HG03520 (cell line): ENCODE results near the gene UHMK1.
"Not testable (repeated sequence)": the region's sequence is repeated elsewhere in the genome, so short reads cannot be mapped to it uniquely, and the experiment has no call there.

ENCODE experiments used
- ATAC-seq: cut with Tn5 transposase; IDR thresholded peaks from one replicate; pipeline ENCODE4 v1.9.1; 2021; ENCODE audit warnings: mild to moderate bottlenecking, moderate library complexity; ENCODE audit not compliant: unreplicated experiment

Gene UHMK1, protein sequence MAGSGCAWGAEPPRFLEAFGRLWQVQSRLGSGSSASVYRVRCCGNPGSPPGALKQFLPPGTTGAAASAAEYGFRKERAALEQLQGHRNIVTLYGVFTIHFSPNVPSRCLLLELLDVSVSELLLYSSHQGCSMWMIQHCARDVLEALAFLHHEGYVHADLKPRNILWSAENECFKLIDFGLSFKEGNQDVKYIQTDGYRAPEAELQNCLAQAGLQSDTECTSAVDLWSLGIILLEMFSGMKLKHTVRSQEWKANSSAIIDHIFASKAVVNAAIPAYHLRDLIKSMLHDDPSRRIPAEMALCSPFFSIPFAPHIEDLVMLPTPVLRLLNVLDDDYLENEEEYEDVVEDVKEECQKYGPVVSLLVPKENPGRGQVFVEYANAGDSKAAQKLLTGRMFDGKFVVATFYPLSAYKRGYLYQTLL

DNA sequence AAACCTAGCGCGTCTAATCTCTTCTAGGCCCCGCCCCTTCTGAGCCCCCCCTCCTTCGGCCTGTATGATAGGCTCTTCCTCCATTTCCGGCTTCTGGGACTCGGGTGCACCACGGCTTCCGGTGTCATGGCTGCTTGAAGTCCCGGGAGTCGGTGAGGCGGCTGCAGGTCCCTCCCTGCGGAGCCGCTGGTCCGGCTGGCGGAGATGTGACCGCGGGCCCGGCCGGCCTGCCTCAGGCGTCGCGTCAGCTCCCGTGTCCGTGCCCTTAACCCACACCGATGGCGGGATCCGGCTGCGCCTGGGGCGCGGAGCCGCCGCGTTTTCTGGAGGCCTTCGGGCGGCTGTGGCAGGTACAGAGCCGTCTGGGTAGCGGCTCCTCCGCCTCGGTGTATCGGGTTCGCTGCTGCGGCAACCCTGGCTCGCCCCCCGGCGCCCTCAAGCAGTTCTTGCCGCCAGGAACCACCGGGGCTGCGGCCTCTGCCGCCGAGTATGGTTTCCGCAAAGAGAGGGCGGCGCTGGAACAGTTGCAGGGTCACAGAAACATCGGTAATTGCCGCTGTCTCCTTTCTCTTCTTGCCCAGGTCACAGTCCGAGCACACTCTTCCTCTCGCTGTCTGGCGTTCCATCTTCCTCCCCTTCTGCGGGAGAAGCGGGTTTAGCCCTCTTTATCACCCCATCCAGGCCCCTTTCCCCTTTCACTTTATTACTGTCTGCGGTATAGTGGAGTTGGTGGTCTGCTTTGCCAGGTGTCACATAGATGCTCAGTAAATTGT, at the start of gene UHMK1:
TSS of gene UHMK1 (plus strand) at position 96 of the 773 bp plus-strand sequence. CDS start at position 279, 183 bp downstream.
- peak; percentile 97 for ATAC-seq

DNA sequence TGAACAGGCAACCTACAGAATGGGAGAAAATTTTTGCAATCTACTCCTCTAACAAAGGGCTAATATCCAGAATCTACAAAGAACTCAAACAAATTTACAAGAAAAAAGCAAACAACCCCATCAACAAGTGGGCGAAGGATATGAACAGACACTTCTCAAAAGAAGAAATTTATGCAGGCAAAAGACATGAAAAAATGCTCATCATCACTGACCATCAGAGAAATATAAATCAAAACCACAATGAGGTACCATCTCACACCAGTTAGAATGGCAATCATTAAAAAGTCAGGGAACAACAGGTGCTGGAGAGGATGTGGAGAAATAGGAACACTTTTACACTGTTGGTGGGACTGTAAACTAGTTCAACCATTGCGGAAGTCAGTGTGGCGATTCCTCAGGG, 43.3 kb upstream of the UHMK1 start:
- not testable (repeated sequence) for ATAC-seq

DNA sequence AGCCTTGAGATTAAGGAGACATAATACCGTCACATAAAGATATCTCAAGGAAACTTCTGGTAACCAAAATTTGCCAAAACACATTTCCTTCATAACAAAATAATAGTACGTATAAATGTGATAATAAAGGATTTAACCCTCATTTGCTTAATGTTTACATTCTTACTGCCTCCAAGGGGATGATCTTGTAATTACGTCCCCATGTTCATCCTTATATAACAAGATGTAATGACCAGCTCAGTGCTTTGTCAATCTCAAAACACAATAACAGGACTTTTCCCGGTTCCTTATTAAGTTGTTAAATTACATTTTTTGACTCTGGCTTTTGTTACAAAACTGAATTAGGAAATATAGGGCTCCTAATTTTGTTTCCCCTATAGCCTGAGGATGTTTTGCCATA, 41.3 kb upstream of the UHMK1 start:
- ATAC-seq = no peak

DNA sequence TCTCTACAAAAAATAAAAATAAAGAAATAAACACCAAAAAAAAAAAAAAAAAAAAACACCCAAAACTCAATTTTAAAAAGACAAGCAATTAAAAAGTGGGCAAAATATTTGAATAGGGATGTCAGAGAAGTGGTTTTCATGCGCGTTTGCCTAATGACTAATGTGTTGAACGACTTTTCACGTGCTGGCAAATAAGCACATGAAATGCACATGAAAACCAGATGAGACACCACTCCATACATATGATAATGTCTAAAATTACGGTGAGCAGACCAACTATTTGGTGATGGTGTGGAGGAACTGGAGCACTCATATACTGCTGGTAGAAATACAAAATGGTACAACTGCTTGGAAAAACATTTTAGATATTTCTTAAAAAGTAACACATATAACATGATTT, 39.4 kb upstream of the UHMK1 start:
- no peak for ATAC-seq

DNA sequence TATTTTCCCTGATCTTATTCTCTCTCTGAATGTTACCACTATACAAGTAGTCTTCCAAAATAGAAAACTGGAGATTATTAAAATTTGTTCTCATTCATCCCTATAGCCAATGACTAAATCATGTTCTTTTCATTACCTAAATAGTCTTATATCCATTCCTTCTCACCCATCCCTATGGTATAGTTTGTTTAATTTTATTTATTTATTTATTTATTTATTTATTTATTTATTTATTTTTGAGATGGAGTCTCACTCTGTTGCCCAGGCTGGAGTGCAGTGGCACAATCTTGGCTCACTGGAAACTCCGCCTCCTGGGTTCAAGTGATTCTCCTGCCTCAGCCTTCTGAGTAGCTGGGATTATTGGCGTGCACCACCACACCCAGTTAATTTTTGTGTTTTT, 35.2 kb upstream of the UHMK1 start:
- not testable (repeated sequence) for ATAC-seq

DNA sequence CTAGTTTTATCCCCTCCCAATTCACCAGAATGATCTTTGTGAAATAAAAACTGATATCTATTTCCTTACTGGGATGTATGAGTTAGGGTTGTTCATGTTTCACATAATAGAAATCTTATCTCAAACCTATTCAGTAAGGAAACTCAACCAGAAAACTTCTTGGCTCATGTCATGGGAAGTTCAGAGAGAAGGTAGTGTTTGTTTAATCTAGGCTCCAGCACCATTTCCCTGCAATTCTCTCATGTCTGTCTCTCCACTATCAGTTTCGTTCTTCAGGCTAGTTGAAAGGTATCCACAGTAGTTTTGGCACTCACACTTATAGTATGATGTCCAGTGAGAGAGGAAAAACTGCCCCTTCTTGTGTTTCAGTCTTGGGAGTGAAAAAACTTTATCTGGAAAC, 34.6 kb upstream of the UHMK1 start:
- ATAC-seq = no peak

DNA sequence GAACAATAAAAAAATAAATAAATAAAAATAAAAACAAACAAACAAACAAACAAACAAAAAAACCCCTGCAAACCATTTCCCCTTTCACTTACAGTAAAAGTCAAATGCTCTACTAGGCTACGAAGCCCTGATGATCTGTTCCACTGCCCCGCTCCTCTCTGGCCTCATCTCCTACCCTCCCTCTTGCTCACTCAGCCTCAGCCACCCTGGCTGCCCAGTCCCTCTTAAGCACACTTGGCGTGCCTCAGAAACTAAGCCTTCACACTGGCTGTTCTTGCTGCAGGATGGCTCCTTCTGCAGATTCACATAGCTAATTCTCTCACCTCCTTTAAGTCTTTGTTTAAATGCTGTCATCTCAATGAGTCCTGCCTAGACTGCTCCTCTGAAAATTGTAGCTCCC, 30.8 kb upstream of the UHMK1 start:
- no peak for ATAC-seq

DNA sequence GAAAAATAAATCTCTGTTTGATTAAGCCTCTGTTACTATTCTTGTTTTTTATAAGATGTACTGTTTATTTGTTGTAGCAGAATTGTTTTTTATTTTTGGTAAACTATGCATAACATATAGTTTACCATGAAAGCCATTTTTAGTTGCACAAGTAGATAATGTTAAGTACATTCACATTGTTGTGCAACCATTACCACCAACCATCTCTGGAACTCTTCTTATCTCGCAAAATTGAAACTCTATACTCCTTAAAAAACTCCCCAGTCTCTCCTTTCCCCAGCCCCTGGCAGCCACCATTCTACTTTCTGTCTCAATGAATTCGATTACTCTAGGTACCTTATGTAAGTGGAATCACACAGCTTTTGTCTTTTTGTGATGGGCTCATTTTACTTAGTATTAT, 27.4 kb upstream of the UHMK1 start:
- no peak for ATAC-seq

DNA sequence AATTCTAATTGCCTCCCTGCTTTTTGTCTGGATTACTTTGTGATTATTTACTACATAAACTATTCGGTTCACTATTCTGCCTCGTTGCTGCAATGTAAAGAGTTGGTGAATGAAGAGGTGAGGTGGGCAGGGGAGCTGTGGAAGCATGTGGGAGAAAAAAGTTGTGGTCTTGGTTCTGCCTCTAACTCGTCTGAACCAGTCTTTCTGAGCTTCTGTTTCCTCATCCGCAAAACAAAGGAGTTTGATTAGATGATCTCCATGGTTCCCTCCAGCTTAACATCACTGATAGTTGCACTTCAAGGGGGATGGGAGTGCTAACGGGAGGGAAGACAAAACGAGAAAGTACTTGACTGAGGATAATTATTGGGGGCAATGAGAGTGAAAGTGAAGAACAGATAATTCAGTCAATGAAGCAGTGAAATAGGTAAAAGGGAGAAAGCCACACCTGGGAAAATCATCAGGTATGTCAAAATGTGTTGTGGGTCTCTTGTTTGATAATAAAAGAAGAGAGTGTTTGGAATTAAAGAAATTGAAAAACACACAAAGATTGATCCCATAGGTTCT, 26.2 kb upstream of the UHMK1 start:
- ATAC-seq = no peak

DNA sequence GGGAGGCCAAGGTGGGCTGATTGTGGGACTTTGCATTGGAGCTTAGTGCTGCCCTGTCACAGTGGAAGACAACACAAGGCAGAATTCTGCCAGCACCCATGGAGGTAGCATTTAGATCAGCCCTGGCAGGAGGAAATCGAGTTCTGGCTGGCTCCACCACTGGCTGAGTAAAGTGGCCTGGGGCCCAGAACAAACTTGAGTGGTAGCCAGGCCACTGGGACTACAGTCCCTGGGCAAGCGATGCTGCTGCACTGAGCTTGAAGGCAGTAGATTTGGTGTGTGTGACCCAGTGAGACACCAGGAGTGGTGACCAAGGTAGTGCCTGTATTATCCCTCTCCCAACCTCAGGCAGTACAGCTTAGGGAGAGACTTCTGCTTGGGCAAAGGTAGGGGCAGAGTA, 22.5 kb upstream of the UHMK1 start:
- no peak for ATAC-seq

DNA sequence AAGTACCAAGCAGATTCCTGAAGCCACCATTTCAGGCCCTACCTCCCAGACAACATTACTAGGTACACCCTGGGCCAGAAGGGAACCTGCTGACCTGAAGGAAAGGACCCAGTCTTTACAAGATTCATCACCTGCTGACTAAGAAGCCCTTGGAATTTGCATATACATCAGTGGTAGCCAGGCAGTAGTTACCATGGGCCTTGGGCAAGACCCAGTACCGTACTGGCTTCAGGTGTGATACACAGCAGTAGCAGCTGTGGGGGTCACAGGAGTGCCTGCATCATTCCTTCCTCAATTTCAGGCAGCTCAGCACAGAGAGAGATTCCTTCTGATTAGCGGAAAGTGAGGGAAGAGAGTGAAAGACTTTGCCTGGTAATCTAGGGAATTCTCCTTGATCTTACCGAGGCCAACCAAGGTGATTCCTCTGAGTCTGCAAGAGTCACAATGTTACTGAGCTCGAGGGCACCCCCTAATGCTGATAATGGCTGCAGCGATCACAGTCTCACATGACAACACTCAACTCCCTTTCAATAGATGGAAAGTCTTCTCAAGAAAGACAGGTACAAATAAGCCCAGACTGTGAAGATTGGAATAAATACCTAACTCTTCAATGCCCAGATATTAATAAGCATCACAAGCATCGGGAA, 22.0 kb upstream of the UHMK1 start:
- ATAC-seq = no peak

DNA sequence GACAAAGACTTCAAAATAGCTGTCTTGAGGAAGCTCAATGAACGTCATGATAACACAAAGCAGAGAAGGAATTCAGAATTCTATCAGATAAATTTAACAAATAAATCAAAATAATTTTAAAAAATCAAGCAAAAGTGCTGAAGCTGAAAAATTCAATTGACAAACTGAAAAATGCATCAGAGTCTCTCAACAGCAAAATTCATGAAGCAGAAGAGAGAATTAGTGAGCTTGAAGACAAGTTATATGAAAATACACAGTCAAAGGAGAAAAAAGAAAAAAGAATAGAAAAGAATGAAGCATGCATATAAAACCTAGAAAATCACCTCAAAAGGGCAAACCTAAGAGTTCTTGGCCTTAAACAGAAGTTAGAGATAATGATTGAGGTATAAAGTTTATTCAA, 21.0 kb upstream of the UHMK1 start:
- ATAC-seq = no peak

DNA sequence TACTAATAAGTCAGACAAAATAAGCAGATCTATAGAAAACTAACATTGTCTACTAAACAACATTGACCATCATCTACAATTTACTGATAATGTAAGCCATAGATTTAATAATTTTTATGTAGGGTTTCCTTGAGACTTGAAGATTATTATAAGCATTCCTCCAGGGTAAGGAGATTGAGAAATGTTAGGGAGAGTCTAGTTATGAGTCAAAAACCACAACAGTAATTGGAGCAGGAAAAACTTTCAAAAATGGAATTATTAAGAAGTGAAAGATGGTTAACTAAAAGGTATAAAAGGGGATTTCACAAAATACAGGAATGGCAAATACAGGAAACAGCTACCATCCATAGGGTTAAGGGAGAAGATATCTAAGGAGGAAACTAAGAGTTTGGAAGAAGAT, 12.4 kb upstream of the UHMK1 start:
- ATAC-seq = no peak

DNA sequence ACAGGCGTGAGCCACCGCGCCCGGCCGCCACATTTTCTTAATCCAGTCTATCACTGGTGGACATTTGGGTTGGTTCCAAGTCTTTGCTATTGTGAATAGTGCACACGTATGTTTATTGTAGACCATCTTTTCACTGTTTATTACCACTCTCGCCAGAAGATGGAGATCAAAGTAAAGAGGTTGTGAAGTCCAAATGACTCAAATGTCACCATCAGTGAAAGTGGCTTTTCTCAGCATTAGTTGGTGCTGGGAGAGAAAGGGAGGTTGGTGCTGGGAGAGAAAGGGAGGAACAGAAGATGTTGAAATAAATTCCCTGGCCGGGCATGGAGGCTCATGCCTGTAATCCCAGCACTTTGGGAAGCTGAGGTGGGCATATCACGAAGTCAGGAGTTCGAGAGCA, 10.4 kb upstream of the UHMK1 start:
- no peak for ATAC-seq

DNA sequence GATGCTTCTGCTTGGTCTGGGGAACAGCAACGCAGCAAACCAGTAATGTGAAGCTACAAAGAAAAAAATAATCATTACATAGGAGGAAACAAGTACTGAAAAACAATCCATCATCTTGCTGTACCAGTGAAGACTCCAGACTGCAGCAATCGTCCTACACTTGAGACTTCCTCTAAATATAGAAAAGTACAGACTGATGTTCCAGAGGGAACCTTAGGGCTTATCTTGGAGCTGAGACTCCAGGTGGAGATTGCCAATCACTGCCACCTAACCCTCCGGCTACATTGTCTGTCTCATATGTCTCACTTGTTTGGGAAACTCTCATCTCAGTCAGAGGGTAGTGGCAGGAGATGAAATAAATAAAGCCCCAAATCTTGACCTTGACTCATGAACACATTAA, 9.4 kb upstream of the UHMK1 start:
- ATAC-seq = no peak

DNA sequence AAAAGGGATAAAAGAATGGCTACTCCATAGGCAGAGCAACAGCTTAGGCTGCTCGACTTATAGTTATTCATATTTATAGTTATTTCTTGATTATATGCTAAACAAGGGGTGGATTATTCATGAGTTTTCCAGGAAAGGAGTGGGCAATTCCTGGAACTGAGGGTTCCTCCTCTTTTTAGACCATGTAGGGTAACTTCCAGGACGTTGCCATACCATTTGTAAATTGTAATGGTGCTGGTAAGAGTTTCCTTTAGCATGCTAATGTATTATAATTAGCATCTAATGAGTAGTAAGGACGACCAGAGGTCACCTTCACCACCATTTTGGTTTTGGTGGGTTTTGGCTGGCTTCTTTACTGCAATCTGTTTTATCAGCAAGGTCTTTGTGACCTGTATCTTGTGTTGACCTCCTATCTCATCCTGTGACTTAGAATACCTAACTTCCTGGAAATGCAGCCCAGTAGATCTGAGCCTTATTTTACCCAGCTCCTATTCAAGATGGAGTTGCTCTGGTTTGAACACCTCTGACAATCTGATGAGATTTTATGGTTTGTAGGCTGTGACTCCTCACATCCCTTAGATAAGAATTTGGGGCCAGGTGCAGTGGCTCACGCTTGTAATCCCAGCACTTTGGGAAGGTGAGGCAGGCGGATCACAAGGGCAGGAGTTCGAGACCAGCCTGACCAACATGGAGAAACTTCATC, 1.9 kb upstream of the UHMK1 start:
- ATAC-seq = not testable (repeated sequence)

DNA sequence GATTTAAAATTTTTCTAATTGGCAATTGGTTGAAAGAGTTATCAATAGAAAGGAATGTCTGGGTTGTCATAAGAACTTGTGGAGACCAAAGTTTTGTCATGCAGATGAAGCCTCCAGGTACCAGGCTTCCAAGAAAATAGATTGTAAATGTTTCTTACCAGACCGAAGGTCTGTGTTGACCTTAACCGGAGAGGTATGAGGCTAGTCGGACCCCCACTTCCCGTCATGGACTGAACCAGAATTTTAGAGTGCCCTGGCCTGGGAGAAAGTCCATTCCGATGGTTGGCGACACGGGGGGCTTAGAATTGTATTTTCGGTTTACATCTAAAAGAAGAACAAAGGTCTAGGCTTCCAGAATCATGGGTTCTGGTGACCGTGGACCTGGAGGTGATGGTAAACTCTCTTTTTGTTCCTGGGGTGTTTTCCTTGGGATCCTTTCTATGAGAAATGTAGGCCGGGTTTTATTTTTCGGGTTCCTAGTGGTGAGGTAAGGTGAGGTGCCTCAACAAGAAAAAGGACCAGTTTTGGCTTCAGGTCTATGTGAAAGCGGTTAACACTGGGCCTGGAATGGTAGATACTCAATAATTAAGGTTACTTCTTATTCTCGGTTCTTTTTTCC, 405 bp upstream of the UHMK1 start:
- no peak for ATAC-seq

DNA sequence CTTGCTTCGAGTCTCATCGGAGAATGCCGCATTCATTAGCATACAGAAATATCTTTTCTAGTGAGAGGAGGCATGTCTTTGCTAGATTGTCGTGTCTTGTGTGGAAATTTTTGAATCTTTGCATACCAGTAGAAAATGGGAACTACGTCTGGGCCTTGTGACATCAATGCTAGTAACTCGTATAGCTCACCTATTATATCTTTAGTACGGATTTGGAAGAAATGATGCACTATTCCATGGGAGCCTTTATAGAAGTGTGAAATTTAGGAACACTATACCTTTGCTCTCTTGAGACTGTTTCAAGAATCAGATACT, 835 bp downstream of the UHMK1 start:
- peak; percentile 9 for ATAC-seq

DNA sequence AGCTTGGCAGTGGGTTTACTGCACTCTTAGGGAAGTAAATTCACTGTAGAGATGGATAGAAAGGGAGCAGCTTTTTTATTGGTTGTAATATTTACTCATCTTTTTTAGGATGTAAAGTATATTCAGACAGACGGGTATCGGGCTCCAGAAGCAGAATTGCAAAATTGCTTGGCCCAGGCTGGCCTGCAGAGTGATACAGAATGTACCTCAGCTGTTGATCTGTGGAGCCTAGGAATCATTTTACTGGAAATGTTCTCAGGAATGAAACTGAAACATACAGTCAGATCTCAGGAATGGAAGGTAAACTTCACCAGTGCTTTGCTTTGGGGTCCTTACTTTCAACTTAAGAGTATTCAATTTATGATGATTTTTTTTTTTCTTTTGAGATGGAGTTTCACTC, 3.2 kb downstream of the UHMK1 start:
- no peak for ATAC-seq

DNA sequence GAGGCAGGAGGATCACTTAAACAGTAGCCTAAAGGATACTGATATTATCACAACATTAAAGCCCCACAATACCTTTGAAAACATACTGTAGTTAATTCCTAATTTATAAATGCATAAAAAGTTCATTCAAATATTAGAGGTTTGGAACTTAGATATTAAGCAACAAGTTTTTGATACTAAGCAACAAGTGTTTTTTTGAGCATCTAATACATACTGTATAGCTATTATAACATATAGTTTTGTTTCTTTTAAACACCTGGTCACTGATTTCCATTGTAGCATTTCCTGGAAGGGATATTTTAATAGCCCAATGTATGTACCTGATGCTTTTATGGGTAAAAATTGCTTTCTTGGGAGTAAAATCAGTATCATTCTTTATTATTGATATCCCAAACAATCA, 4.5 kb downstream of the UHMK1 start:
- no peak for ATAC-seq

DNA sequence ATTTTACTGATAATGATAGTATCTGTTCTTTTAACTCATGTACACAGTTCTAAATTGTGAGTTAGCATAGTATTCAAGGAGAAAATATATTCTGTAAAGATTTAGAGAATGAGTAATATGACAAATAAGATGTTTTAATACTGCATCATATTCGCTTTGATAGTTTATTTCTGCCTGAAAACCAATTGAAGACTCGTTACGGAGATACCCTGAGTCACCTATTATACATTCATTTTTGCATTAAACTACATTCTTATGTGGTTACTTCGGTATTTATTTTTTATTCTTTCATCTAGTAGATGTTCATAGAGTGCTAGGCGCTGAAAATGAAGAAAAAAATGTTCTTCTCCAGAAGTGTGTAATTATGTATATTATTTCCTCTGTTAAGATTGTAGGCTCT, 5.3 kb downstream of the UHMK1 start:
- no peak for ATAC-seq
